ENCODE results near the gene NEO1.

The NEO1 gene

GRCh38 chr15:73333001-73333400 lies 280.7 kb downstream of the NEO1 start:
- no peak for TF ChIP-seq JUND (IDR thresholded peaks at IDR 0.05; ENCODE audit: low read depth)
- DNase-seq (ENCODE audit: low read depth in 1 of 2, low spot score in 1 of 2), result no peak
- in situ Hi-C loops (cut with HindIII; ENCODE audit: low pct_unique_long_range_greater_than_20kb, low sequenced_read_pairs), result no loop called here

DNA sequence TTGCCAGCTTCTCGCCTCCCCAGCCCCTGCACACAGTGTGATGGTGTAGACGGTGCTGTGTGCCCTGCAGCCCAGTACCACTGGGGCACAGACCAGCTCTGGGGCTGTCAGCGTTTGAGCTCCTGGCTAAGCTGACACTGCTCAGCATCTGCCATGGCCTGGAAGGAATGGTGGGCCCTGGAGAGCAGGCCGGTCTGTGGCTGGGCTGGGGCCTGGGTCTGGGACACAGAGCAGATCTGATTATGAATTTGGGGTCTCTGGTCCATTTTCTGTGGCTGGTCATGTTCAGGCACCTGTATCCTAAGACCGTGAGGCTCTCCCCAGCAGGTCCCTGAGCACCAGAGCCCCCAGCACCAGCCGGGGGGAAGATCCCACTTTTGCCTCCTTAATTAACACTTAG lies 281.8 kb downstream of the NEO1 start:
- DNase-seq (ENCODE audit: low read depth in 1 of 2, low spot score in 1 of 2), result no peak
- in situ Hi-C loops (cut with HindIII; ENCODE audit: low pct_unique_long_range_greater_than_20kb, low sequenced_read_pairs), result no loop called here
- no peak for TF ChIP-seq JUND (IDR thresholded peaks at IDR 0.05; ENCODE audit: low read depth)

DNA sequence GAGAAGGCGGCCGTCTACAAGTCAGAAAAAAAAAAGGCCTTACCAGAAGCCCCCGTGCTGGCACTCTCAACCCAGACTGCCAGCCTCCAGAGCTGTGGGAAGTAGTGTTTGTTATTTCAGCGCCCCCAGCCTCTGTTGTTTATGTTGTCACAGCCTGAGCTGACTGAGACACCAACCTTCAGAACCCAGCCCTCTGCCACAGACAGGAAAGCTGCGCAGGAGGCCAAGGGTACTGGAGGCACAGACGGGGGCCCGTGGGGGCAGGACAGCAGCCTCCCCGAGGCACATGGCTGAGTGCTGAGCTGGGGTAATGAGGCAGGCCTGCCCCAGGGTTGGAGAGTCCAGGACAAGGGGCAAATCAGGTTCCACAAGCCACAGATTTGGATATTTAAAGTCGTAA lies 282.8 kb downstream of the NEO1 start:
- DNase-seq (ENCODE audit: low read depth in 1 of 2, low spot score in 1 of 2), result no peak
- in situ Hi-C loops (cut with HindIII; ENCODE audit: low pct_unique_long_range_greater_than_20kb, low sequenced_read_pairs), result no loop called here
- TF ChIP-seq JUND (IDR thresholded peaks at IDR 0.05; ENCODE audit: low read depth), result no peak

- no peak for DNase-seq (ENCODE audit: low read depth in 1 of 2, low spot score in 1 of 2)
- TF ChIP-seq JUND (IDR thresholded peaks at IDR 0.05; ENCODE audit: low read depth), result no peak
- in situ Hi-C loops (cut with HindIII; ENCODE audit: low pct_unique_long_range_greater_than_20kb, low sequenced_read_pairs), result no loop called here
Observed at GRCh38 chr15:73335471-73335870, 283.2 kb downstream of the NEO1 start.

- no peak for DNase-seq (ENCODE audit: low read depth in 1 of 2, low spot score in 1 of 2)
- no peak for TF ChIP-seq JUND (IDR thresholded peaks at IDR 0.05; ENCODE audit: low read depth)
- in situ Hi-C loops (cut with HindIII; ENCODE audit: low pct_unique_long_range_greater_than_20kb, low sequenced_read_pairs), result no loop called here
Observed at GRCh38 chr15:73336756-73337155, 284.5 kb downstream of the NEO1 start.

DNA sequence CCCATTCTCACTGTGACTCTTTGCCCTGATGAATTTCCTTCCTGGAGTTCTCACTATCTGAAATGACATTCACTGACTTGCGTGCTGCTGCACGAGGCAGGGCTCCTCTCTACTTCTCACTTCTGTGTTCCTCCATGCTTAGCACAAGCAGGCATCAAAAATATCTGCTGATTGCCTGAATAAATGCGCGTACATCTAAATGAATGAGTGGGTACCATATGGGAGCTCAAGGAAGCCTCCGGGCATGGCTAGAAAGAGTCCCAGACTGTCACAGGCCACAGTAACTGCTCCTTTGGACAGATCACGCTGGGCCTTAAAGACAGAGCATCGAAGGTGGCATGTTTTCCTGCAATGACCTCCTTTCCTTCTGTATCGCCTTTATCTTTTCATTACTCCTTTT lies 284.9 kb downstream of the NEO1 start:
- in situ Hi-C loops (cut with HindIII; ENCODE audit: low pct_unique_long_range_greater_than_20kb, low sequenced_read_pairs), result no loop called here
- no peak for DNase-seq (ENCODE audit: low read depth in 1 of 2, low spot score in 1 of 2)
- TF ChIP-seq JUND (IDR thresholded peaks at IDR 0.05; ENCODE audit: low read depth), result no peak

GRCh38 chr15:73338058-73338457 lies 285.8 kb downstream of the NEO1 start:
- DNase-seq (ENCODE audit: low read depth in 1 of 2, low spot score in 1 of 2), result no peak
- no peak for TF ChIP-seq JUND (IDR thresholded peaks at IDR 0.05; ENCODE audit: low read depth)
- in situ Hi-C loops (cut with HindIII; ENCODE audit: low pct_unique_long_range_greater_than_20kb, low sequenced_read_pairs), result no loop called here

DNA sequence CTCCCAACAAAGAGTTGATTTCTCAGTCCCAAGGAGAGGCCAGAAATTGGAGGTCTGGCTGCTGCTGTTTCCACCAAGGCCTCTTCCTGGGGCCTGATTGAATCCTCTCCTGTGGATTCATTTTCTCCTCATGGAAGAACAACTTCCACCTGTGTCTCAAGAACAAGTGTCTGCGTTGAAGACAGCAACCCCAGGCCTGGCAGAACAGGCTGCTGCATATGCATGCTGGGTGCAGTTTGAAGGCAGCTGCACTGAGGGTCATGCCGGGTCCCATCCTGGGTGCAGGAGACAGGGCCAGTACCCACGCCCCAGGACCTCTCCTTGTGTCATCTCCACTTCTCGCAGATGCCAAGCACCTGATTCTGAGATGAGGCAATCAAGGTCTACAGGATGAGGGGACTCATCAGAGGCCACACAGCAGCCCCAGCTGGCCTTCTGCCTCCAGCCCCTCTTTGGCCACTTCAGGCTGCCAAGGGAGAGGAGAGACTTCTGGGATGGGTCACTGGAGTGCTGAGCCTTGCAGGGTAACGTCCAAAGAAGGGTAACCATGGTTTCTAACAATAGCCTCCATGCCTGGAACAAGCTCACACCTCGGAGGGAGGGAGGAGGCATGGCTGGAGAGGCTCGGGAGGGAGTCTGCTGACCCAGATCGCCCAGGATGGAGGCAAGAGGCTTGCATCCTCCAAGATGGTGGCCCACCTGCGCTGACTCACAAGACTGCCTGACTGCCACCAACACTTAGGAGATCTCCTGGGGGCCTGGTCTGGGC lies 286.5 kb downstream of the NEO1 start:
- no peak for TF ChIP-seq JUND (IDR thresholded peaks at IDR 0.05; ENCODE audit: low read depth)
- in situ Hi-C loops (cut with HindIII; ENCODE audit: low pct_unique_long_range_greater_than_20kb, low sequenced_read_pairs), result no loop called here
- no peak for DNase-seq (ENCODE audit: low read depth in 1 of 2, low spot score in 1 of 2)

DNA sequence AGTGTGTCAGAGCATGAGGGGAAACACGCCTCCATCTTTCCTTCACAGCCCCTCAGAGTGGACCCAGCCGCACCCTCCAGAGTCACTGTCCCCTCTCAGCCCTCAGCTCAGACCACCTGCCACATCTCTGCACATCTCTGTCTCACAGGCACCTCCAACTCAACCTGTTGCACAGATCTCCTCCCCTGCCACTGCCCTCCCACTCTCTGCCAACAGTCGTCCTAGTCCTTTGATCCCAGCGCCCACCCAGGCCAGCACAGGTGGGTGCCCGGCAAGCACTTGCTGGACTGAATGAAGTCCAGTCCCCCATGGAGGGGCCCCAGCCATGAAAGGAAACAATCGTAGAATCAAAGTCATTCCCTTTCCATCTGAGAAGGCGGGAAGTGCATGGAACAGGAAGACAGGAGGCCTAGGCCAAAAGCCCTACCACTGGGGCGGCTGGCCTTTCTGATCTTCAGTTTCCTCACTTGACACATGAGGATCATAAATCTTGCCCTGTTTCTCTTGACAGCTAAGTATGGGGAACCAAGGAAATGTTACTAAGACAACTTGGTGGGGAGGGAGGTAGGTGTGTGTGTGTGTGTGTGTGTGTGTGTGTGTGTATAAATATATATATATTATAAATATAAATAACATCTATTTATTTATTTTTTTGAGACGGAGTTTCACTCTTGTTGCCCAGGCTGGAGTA lies 288.4 kb downstream of the NEO1 start:
- in situ Hi-C loops (cut with HindIII; ENCODE audit: low pct_unique_long_range_greater_than_20kb, low sequenced_read_pairs), result no loop called here
- no peak for TF ChIP-seq JUND (IDR thresholded peaks at IDR 0.05; ENCODE audit: low read depth)
- no peak for DNase-seq (ENCODE audit: low read depth in 1 of 2, low spot score in 1 of 2)

- in situ Hi-C loops (cut with HindIII; ENCODE audit: low pct_unique_long_range_greater_than_20kb, low sequenced_read_pairs), result no loop called here
- no peak for TF ChIP-seq JUND (IDR thresholded peaks at IDR 0.05; ENCODE audit: low read depth)
- DNase-seq (ENCODE audit: low read depth in 1 of 2, low spot score in 1 of 2), result no peak
Observed at GRCh38 chr15:73341886-73342600, 289.8 kb downstream of the NEO1 start.

GRCh38 chr15:73344056-73344455 lies 291.8 kb downstream of the NEO1 start:
- TF ChIP-seq JUND (IDR thresholded peaks at IDR 0.05; ENCODE audit: low read depth), result no peak
- in situ Hi-C loops (cut with HindIII; ENCODE audit: low pct_unique_long_range_greater_than_20kb, low sequenced_read_pairs), result no loop called here
- no peak for DNase-seq (ENCODE audit: low read depth in 1 of 2, low spot score in 1 of 2)

DNA sequence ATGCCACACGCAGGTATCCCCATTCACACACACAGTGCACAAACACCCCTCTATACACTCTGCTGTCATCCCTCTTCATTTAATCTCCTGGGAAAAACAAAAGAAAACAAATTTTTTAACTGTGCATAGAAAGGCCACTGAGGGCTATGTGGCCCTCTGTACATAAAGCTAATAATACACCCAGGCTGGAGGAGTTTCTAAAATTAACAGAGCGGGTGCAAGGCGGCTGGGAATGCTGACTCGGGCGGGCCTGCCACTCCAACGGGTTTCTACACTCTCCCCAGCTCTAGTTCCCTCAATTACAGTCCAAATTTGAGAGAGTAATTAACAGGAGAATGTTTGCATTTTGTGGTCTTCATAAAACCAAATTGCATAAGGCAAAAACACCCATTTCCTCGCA lies 293.4 kb downstream of the NEO1 start:
- in situ Hi-C loops (cut with HindIII; ENCODE audit: low pct_unique_long_range_greater_than_20kb, low sequenced_read_pairs), result no loop called here
- no peak for TF ChIP-seq JUND (IDR thresholded peaks at IDR 0.05; ENCODE audit: low read depth)
- no peak for DNase-seq (ENCODE audit: low read depth in 1 of 2, low spot score in 1 of 2)

DNA sequence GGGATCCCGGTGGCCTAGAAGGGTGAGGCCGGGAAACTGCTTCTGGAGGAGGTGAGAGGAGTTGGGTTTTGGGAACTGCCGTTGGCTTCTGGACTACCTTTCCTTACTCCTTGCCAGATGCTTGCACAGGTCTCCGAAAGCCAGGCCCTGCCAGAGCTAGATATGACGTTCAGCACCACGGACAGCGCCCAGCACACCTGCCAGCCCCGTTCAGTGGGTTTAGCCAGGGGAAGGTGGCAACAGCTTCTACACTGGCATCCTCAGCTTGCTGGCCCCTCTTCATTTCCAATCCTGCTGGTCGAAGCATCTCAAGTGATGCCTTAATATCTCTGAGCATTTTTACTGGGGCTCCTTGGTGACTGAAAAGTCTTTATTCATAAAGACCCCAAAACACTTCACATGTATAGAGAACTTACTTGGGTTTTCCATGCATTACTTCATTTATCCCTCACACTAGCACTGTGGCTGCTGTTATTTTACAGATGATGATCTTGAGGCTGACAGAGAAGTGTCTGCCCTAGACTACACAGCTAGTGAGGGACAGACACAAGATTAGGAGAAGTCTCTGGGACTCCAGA lies 294.6 kb downstream of the NEO1 start:
- DNase-seq (ENCODE audit: low read depth in 1 of 2, low spot score in 1 of 2), result peak; percentile 86 to 88
- TF ChIP-seq JUND (IDR thresholded peaks at IDR 0.05; ENCODE audit: low read depth), result no peak
- in situ Hi-C loops (cut with HindIII; ENCODE audit: low pct_unique_long_range_greater_than_20kb, low sequenced_read_pairs), result no loop called here
